Measurements from ENCODE around the gene RHOT2.

RHOT2 gene

DNA sequence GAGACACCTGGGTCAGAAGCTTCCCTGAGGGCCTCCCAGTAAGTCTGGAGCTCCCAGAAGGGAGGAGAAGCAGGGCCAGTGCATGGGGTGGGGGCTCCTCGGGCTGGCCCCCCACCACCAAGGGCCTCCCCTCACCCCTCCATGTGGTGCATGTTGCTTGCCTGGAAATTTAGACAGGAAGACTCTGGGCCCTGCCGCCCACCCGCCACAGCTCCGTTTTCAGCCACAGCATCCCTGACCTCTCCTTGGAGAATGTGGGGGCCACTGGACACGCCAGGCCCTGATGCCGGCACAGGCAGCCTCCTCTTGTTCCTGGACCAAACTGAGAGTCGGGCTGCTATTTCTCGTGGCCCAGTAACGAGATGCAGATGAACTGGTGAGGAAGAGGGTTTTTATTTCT is 29.1 kb upstream of the RHOT2 start:
- Histone ChIP-seq H3K4me3 (ENCODE audit: insufficient read depth, low read depth, low read length, poor library complexity, severe bottlenecking) (no peak overlapping the region), H3K4me1 (ENCODE audit: control insufficient read depth, insufficient read depth, low read length, poor library complexity, severe bottlenecking) (peaks cover 24% of the 10 kb centered on the region), H3K9me3 (ENCODE audit: control insufficient read depth, low read length) (no peaks in the 10 kb centered on the region), H3K27ac (ENCODE audit: insufficient read depth, low read length, poor library complexity, severe bottlenecking) (no peak overlapping the region), H3K36me3 (ENCODE audit: control insufficient read depth, insufficient read depth, low read length) (no peaks in the 10 kb centered on the region), H3K27me3 (replicated peaks; ENCODE audit: control insufficient read depth, insufficient read depth, low read length, poor library complexity, severe bottlenecking) (no peaks in the 10 kb centered on the region)
- no peak for DNase-seq

DNA sequence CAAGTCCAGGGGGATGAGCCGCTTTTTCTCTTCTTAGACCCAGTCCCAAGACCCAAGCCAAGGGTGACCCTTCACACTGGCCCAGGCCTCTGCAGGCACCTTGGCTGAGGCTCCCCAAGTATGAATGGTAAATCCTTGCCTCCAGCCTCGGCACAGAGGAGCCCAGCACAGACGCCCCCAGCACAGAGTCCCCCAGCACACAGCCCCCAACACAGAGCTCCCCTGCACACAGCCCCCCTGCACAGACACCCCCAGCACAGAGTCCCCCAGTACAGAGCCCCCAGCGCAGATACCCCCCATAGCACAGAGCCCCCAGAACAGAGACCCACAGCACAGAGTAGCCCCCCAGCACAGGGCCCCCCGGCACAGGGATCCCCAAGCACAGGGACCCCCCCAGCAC is 27.3 kb upstream of the RHOT2 start:
- no peak overlapping the region for H3K4me3 ChIP-seq (ENCODE audit: insufficient read depth, low read depth, low read length, poor library complexity, severe bottlenecking)
- H3K36me3 ChIP-seq (ENCODE audit: control insufficient read depth, insufficient read depth, low read length), result no peaks in the 10 kb centered on the region
- peaks cover 17% of the 10 kb centered on the region for H3K4me1 ChIP-seq (ENCODE audit: control insufficient read depth, insufficient read depth, low read length, poor library complexity, severe bottlenecking)
- H3K9me3 ChIP-seq (ENCODE audit: control insufficient read depth, low read length), result no peaks in the 10 kb centered on the region
- no peak overlapping the region for H3K27ac ChIP-seq (ENCODE audit: insufficient read depth, low read length, poor library complexity, severe bottlenecking)
- no peak for DNase-seq
- H3K27me3 ChIP-seq (replicated peaks; ENCODE audit: control insufficient read depth, insufficient read depth, low read length, poor library complexity, severe bottlenecking), result no peaks in the 10 kb centered on the region

GRCh38 chr16:641326-642188 is 26.4 kb upstream of the RHOT2 start, which contains the start of gene MCRIP2:
Gene MCRIP2 (plus strand): TSS chr16:641828. CDS start chr16:641992, 164 bp downstream.
- Histone ChIP-seq H3K9me3 (ENCODE audit: control insufficient read depth, low read length) (no peaks in the 10 kb centered on the region), H3K4me1 (ENCODE audit: control insufficient read depth, insufficient read depth, low read length, poor library complexity, severe bottlenecking) (peaks cover 12% of the 10 kb centered on the region), H3K4me3 (ENCODE audit: insufficient read depth, low read depth, low read length, poor library complexity, severe bottlenecking) (peak within 1 kb of the TSS; percentile 78), H3K27ac (ENCODE audit: insufficient read depth, low read length, poor library complexity, severe bottlenecking) (peak within 1 kb of the TSS; percentile 42), H3K36me3 (ENCODE audit: control insufficient read depth, insufficient read depth, low read length) (no peaks in the 10 kb centered on the region), H3K27me3 (replicated peaks; ENCODE audit: control insufficient read depth, insufficient read depth, low read length, poor library complexity, severe bottlenecking) (no peaks in the 10 kb centered on the region)
- peak; percentile 32 to 53 (median 38) for DNase-seq

- no peaks in the 10 kb centered on the region for H3K27me3 ChIP-seq (replicated peaks; ENCODE audit: control insufficient read depth, insufficient read depth, low read length, poor library complexity, severe bottlenecking)
- peak overlapping the region; percentile 18 for H3K27ac ChIP-seq (ENCODE audit: insufficient read depth, low read length, poor library complexity, severe bottlenecking)
- no peaks in the 10 kb centered on the region for H3K36me3 ChIP-seq (ENCODE audit: control insufficient read depth, insufficient read depth, low read length)
- no peaks in the 10 kb centered on the region for H3K9me3 ChIP-seq (ENCODE audit: control insufficient read depth, low read length)
- no peak for DNase-seq
- H3K4me1 ChIP-seq (ENCODE audit: control insufficient read depth, insufficient read depth, low read length, poor library complexity, severe bottlenecking), result peaks cover 12% of the 10 kb centered on the region
- peak overlapping the region; percentile 78 for H3K4me3 ChIP-seq (ENCODE audit: insufficient read depth, low read depth, low read length, poor library complexity, severe bottlenecking)
Observed at GRCh38 chr16:642189-643049, 25.5 kb upstream of the RHOT2 start.

DNA sequence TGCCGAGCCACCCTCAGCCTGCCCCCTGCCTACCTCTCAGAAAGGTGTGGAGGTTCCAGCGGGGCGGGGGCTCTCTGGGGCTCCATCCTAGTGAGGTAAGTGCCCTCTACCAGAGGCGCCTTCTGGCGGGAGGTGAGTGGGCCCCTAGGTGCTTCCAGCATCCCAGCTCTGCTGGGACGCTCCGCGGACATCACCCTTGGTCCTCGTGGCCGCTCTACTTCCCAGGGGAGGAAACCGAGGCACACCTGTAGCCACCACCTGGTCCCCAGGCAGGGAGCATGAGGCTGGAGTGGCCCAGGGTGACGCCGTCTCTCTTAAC is 24.9 kb upstream of the RHOT2 start:
- DNase-seq, result no peak
- Histone ChIP-seq H3K9me3 (ENCODE audit: control insufficient read depth, low read length) (no peaks in the 10 kb centered on the region), H3K36me3 (ENCODE audit: control insufficient read depth, insufficient read depth, low read length) (no peaks in the 10 kb centered on the region), H3K27ac (ENCODE audit: insufficient read depth, low read length, poor library complexity, severe bottlenecking) (no peak overlapping the region), H3K4me3 (ENCODE audit: insufficient read depth, low read depth, low read length, poor library complexity, severe bottlenecking) (no peak overlapping the region), H3K4me1 (ENCODE audit: control insufficient read depth, insufficient read depth, low read length, poor library complexity, severe bottlenecking) (peaks cover 17% of the 10 kb centered on the region), H3K27me3 (replicated peaks; ENCODE audit: control insufficient read depth, insufficient read depth, low read length, poor library complexity, severe bottlenecking) (no peaks in the 10 kb centered on the region)

DNA sequence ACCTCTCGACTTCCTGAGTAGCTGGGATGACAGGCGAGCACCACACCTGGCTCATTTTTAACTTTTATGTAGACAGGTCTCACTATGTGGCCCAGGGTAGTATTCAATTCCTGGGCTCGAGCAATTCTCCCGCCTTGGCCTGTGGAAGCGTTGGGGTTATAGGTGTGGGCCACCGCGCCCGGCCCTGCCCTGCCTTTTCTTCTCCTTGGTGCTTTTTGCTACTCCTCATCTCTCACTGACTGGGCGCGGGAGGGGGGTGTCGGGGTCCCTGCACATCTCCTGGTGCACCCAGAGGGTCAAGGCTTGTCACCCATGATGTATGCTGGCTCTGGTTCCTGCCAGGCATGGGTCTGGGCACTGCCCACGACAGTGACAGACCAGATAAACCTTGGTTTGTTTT is 23.4 kb upstream of the RHOT2 start:
- H3K4me3 ChIP-seq (ENCODE audit: insufficient read depth, low read depth, low read length, poor library complexity, severe bottlenecking), result no peak overlapping the region

DNA sequence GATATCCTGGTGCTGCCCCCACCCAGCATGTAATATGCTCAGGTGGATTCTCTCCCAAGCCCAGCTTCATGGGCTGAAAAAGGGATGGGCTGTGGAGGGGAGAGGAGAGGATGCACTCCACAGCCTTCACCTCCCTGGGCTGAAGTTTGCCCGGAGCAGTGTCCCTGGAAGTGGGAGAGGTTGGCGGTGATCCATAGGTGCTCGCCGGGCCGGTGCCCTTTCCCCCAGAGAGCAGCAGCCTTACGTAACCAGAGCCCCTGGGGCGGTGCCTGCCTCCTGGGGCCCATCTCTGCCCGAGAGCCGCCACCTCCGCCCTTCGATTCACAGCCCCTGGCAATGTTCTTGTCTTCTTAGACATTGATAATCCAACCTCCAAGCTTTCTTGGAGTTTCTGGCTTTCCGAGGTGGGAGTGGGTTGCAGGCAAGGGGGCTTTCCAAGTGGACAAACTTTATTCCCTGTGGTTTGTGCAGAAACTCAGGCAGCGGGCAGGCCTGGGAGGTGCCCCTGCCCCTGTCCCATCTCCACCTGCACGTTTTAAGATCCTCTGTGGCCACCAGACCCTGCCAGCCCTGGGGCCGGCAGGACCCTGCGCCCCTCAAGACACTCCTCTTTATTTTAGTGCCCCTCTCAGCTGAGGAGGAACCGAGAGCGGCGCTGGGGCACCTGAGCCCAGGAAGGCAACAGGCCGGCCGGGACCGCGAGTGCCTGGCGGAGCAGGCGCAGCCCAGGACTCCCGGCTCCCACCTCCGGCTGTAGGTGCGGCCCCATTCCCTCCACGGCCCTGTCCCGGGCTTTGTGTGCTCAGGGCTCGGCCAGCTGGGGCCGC is 21.9 kb upstream of the RHOT2 start:
- Histone ChIP-seq H3K27me3 (replicated peaks; ENCODE audit: control insufficient read depth, insufficient read depth, low read length, poor library complexity, severe bottlenecking) (no peaks in the 10 kb centered on the region), H3K36me3 (ENCODE audit: control insufficient read depth, insufficient read depth, low read length) (no peaks in the 10 kb centered on the region), H3K9me3 (ENCODE audit: control insufficient read depth, low read length) (no peaks in the 10 kb centered on the region), H3K27ac (ENCODE audit: insufficient read depth, low read length, poor library complexity, severe bottlenecking) (no peak overlapping the region), H3K4me3 (ENCODE audit: insufficient read depth, low read depth, low read length, poor library complexity, severe bottlenecking) (no peak overlapping the region), H3K4me1 (ENCODE audit: control insufficient read depth, insufficient read depth, low read length, poor library complexity, severe bottlenecking) (peaks cover 30% of the 10 kb centered on the region)
- DNase-seq, result no peak

More for the DNA sequence above, 23.4 kb upstream of the RHOT2 start:
- peaks cover 27% of the 10 kb centered on the region for H3K4me1 ChIP-seq (ENCODE audit: control insufficient read depth, insufficient read depth, low read length, poor library complexity, severe bottlenecking)
- no peak for DNase-seq
- no peak overlapping the region for H3K27ac ChIP-seq (ENCODE audit: insufficient read depth, low read length, poor library complexity, severe bottlenecking)
- no peaks in the 10 kb centered on the region for H3K36me3 ChIP-seq (ENCODE audit: control insufficient read depth, insufficient read depth, low read length)
- no peaks in the 10 kb centered on the region for H3K9me3 ChIP-seq (ENCODE audit: control insufficient read depth, low read length)
- H3K27me3 ChIP-seq (replicated peaks; ENCODE audit: control insufficient read depth, insufficient read depth, low read length, poor library complexity, severe bottlenecking), result no peaks in the 10 kb centered on the region

GRCh38 chr16:646679-647172 is 21.2 kb upstream of the RHOT2 start:
- Histone ChIP-seq H3K4me1 (ENCODE audit: control insufficient read depth, insufficient read depth, low read length, poor library complexity, severe bottlenecking) (peaks cover 24% of the 10 kb centered on the region), H3K4me3 (ENCODE audit: insufficient read depth, low read depth, low read length, poor library complexity, severe bottlenecking) (no peak overlapping the region)

DNA sequence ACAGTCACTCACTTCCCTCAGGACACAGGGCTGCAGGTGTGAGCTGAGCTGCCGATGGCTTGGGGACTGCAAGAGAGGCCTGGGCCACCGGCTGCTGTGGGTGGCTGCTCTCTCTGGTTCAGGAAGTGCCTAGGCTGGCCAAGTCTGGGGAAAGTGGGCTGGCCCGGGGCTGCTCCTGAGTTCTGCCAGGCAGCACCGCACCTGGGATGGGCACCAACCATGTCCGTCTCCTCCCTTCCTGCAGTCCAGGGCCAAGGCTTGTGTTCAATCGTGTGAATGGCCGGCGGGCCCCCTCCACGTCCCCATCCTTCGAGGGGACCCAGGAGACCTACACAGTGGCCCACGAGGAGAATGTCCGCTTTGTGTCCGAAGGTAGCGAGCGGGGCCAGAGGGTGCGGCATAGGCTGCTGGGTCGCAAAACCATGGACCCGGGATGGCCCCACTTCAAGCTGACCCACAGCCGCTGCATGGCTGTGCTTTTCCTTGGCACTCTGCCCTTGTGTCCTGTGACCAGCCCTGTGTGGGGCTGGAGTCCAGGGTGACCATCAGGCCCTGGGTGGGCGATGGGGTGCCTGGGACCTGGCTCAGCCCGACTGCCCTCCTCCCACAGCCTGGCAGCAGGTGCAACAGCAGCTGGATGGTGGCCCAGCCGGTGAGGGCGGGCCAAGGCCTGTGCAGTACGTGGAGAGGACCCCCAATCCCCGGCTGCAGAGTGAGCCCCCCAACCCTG is 20.6 kb upstream of the RHOT2 start:
- H3K27me3 ChIP-seq (replicated peaks; ENCODE audit: control insufficient read depth, insufficient read depth, low read length, poor library complexity, severe bottlenecking), result no peaks in the 10 kb centered on the region
- no peak for DNase-seq
- no peak overlapping the region for H3K27ac ChIP-seq (ENCODE audit: insufficient read depth, low read length, poor library complexity, severe bottlenecking)
- no peak overlapping the region for H3K4me3 ChIP-seq (ENCODE audit: insufficient read depth, low read depth, low read length, poor library complexity, severe bottlenecking)
- no peaks in the 10 kb centered on the region for H3K9me3 ChIP-seq (ENCODE audit: control insufficient read depth, low read length)
- no peaks in the 10 kb centered on the region for H3K36me3 ChIP-seq (ENCODE audit: control insufficient read depth, insufficient read depth, low read length)
- peaks cover 24% of the 10 kb centered on the region for H3K4me1 ChIP-seq (ENCODE audit: control insufficient read depth, insufficient read depth, low read length, poor library complexity, severe bottlenecking)

More at GRCh38 chr16:646679-647172, 21.2 kb upstream of the RHOT2 start:
- DNase-seq, result no peak
- no peaks in the 10 kb centered on the region for H3K27me3 ChIP-seq (replicated peaks; ENCODE audit: control insufficient read depth, insufficient read depth, low read length, poor library complexity, severe bottlenecking)
- H3K36me3 ChIP-seq (ENCODE audit: control insufficient read depth, insufficient read depth, low read length), result no peaks in the 10 kb centered on the region
- H3K9me3 ChIP-seq (ENCODE audit: control insufficient read depth, low read length), result no peaks in the 10 kb centered on the region
- no peak overlapping the region for H3K27ac ChIP-seq (ENCODE audit: insufficient read depth, low read length, poor library complexity, severe bottlenecking)

Measured in effector memory CD4-positive, alpha-beta T cell (primary cell).